ENCODE results near the gene NRG3.

GRCh38 chr10:82866424-82867020 lies 991.5 kb downstream of the NRG3 start:
- no peak for TF ChIP-seq CTCF (IDR thresholded peaks at IDR 0.05)
- TF ChIP-seq EZH2 (IDR thresholded peaks at IDR 0.05; ENCODE audit: borderline replicate concordance, insufficient read depth, low read depth, low read length, poor library complexity, severe bottlenecking) = no peak
